Measurements from ENCODE around the gene ZFAND2B. TPM values are rescaled to one million over a fixed set of nuclear protein-coding genes. Genes with fewer than 3 reads are reported as not detected.

Gene ZFAND2B
- total RNA-seq, 1 experiment from 2014 or later: 31.4 TPM

DNA sequence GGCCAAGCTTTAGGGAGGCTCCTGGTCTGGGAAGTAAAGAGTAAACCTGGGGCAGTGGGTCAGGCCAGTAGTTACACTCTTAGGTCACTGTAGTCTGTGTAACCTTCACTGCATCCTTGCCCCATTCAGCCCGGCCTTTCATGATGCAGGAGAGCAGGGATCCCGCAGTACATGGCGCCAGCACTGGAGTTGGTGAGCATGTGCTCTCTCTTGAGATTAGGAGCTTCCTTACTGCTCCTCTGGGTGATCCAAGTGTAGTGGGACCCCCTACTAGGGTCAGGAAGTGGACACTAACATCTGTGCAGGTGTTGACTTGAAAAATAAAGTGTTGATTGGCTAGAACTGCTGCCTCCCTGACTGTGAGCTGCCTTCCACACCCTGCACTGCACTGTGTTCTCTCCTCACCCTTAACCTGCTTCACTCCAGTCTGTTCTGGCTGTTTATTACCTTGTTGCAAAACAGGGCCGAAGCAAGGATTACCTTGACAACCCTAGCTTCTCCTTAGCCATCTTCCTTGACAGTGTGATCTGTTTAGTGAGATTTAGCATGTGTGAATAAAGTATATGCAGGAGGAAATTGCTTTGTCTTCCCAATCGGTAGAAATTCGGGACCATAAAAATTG lies 23.3 kb upstream of the ZFAND2B start:
- H2AFZ ChIP-seq (ENCODE audit: low read depth, low read length, poor library complexity, severe bottlenecking): no peak overlapping the region
- peaks cover 5 to 12% of the 10 kb centered on the region in 2 experiments; a peak in 2 of 4 replicates for H3K4me1 ChIP-seq (ENCODE audit: control insufficient read depth in 1 of 2, insufficient read depth in 2 of 2, low read length in 2 of 2)
- ATAC-seq: no peak
- no peaks in the 10 kb centered on the region for H3K27me3 ChIP-seq (ENCODE audit: insufficient read depth, low read length)
- POLR2A ChIA-PET: no interaction called here
- no peak overlapping the region for H3K27ac ChIP-seq (ENCODE audit: low read depth, low read length)
- no peak for DNase-seq (ENCODE audit: low read depth, low spot score)
- RAD21 ChIA-PET (ENCODE audit: low non-redundant PET in 1 of 2, low total read pairs in 2 of 2, uncharacterized antibody in 2 of 2, unreplicated experiment in 2 of 2): no interaction called here
- peaks cover 13 to 17% of the 10 kb centered on the region in 2 experiments; a peak in 3 of 4 replicates for H3K36me3 ChIP-seq (ENCODE audit: control insufficient read depth in 1 of 2, insufficient read depth in 2 of 2, low read length in 2 of 2)
- H3K9me2 ChIP-seq (ENCODE audit: insufficient read depth): no peaks in the 10 kb centered on the region
- BruUV-seq (replicated peaks): no TSS peak
- TF ChIP-seq FOSL1 (IDR thresholded peaks at IDR 0.05; ENCODE audit: low read depth): no peak
- no peak for TF ChIP-seq EZH2 (IDR thresholded peaks at IDR 0.05)
- no peak for TF ChIP-seq SP1 (IDR thresholded peaks at IDR 0.05; ENCODE audit: low read depth)
- TF ChIP-seq SIN3A (IDR thresholded peaks at IDR 0.05; ENCODE audit: low read depth): no peak
- TF ChIP-seq YY1 (IDR thresholded peaks at IDR 0.05; ENCODE audit: extremely low read depth, insufficient replicate concordance, low read depth, low read length): no peak
- no peak for TF ChIP-seq ZNF274 (IDR thresholded peaks at IDR 0.05; ENCODE audit: low read depth, low read length)
- TF ChIP-seq, protein P1, sequence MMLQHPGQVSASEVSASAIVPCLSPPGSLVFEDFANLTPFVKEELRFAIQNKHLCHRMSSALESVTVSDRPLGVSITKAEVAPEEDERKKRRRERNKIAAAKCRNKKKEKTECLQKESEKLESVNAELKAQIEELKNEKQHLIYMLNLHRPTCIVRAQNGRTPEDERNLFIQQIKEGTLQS (IDR thresholded peaks at IDR 0.05): no peak
- no peak for TF ChIP-seq CBX3 (IDR thresholded peaks at IDR 0.05; ENCODE audit: low read depth)
- no peak for TF ChIP-seq RAD21 (IDR thresholded peaks at IDR 0.05; ENCODE audit: low read depth)
- TF ChIP-seq, protein P2, sequence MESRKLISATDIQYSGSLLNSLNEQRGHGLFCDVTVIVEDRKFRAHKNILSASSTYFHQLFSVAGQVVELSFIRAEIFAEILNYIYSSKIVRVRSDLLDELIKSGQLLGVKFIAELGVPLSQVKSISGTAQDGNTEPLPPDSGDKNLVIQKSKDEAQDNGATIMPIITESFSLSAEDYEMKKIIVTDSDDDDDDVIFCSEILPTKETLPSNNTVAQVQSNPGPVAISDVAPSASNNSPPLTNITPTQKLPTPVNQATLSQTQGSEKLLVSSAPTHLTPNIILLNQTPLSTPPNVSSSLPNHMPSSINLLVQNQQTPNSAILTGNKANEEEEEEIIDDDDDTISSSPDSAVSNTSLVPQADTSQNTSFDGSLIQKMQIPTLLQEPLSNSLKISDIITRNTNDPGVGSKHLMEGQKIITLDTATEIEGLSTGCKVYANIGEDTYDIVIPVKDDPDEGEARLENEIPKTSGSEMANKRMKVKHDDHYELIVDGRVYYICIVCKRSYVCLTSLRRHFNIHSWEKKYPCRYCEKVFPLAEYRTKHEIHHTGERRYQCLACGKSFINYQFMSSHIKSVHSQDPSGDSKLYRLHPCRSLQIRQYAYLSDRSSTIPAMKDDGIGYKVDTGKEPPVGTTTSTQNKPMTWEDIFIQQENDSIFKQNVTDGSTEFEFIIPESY (IDR thresholded peaks at IDR 0.05; ENCODE audit: extremely low read depth, insufficient replicate concordance, low read length): no peak
- no peak for TF ChIP-seq EGR1 (IDR thresholded peaks at IDR 0.05; ENCODE audit: low read depth)
- TF ChIP-seq, protein P3, sequence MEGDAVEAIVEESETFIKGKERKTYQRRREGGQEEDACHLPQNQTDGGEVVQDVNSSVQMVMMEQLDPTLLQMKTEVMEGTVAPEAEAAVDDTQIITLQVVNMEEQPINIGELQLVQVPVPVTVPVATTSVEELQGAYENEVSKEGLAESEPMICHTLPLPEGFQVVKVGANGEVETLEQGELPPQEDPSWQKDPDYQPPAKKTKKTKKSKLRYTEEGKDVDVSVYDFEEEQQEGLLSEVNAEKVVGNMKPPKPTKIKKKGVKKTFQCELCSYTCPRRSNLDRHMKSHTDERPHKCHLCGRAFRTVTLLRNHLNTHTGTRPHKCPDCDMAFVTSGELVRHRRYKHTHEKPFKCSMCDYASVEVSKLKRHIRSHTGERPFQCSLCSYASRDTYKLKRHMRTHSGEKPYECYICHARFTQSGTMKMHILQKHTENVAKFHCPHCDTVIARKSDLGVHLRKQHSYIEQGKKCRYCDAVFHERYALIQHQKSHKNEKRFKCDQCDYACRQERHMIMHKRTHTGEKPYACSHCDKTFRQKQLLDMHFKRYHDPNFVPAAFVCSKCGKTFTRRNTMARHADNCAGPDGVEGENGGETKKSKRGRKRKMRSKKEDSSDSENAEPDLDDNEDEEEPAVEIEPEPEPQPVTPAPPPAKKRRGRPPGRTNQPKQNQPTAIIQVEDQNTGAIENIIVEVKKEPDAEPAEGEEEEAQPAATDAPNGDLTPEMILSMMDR (IDR thresholded peaks at IDR 0.05 in 2 of 3, conservative IDR thresholded peaks at IDR 0.05 in 1 of 3; ENCODE audit: borderline replicate concordance in 1 of 3, insufficient read depth in 1 of 3, low read depth in 2 of 3, low read length in 2 of 3): no peak
- no peak for TF ChIP-seq ELF1 (IDR thresholded peaks at IDR 0.05; ENCODE audit: borderline replicate concordance, low read depth)
- H3K4me3 ChIP-seq (replicated peaks in 1 of 2; ENCODE audit: low read depth in 1 of 2, low read length in 2 of 2): no peak overlapping the region
- H3K4me2 ChIP-seq (ENCODE audit: low read length): no peak overlapping the region
- H3K79me2 ChIP-seq (ENCODE audit: insufficient read depth, low read length): peaks cover 16% of the 10 kb centered on the region
- H3K9ac ChIP-seq (ENCODE audit: low read length): no peak overlapping the region
- intact Hi-C loops (cut with micrococcal nuclease): no loop called here
- no peaks in the 10 kb centered on the region for H3K9me3 ChIP-seq (ENCODE audit: control insufficient read depth in 1 of 2, insufficient read depth in 1 of 2, low read depth in 1 of 2, low read length in 2 of 2)
- CTCF ChIA-PET: no interaction called here
- H4K20me1 ChIP-seq (ENCODE audit: insufficient read depth): no peaks in the 10 kb centered on the region
